ENCODE measurements around the gene SOBP.
A peak's percentile ranks its signal among the peaks of the same experiment; 100 is the strongest.

The SOBP gene

DNA sequence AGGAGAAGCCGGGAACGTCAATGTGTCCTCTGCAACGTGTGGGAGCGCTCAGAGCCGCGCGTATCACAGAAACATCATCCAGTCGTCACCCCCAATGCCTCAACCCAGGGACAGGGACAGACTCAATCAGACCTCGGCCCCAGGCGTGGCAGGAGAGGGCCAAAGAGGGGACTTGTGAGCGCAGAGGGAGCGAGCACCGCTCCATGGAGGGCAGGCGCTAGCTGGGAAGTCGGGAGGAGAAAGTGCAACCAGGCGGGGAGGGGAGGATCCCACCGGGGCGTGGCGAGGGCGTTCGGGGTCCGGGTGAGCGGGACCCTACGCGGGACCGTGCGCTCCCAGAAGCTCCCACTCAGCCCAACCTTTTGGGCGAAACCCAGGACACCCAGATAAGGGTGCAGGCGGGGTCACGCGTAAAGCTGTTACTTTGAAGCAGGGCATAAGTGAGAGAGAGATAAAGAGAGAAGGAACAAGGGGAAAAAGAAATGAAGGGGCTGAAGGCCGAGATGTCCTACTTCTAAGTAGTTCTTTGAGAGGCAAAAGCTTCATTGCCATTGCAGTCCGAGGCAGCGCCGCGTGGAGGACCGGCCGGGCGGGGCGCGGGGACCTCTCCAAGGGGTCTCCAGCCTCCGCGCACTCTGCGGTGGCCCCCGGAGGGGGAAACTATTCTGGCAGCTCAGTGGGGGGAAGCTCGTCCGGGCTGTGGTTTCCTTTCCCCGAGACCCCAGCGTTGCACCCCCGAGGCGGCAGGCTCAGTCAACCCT is 862 bp upstream of the SOBP start:
- peak; percentile 51 for DNase-seq (ENCODE audit: low spot score)
- in situ Hi-C loops (cut with MboI; ENCODE audit: low pct_unique_long_range_greater_than_20kb, low sequenced_read_pairs, unreplicated experiment), result no loop called here
- TF ChIP-seq, protein P1, sequence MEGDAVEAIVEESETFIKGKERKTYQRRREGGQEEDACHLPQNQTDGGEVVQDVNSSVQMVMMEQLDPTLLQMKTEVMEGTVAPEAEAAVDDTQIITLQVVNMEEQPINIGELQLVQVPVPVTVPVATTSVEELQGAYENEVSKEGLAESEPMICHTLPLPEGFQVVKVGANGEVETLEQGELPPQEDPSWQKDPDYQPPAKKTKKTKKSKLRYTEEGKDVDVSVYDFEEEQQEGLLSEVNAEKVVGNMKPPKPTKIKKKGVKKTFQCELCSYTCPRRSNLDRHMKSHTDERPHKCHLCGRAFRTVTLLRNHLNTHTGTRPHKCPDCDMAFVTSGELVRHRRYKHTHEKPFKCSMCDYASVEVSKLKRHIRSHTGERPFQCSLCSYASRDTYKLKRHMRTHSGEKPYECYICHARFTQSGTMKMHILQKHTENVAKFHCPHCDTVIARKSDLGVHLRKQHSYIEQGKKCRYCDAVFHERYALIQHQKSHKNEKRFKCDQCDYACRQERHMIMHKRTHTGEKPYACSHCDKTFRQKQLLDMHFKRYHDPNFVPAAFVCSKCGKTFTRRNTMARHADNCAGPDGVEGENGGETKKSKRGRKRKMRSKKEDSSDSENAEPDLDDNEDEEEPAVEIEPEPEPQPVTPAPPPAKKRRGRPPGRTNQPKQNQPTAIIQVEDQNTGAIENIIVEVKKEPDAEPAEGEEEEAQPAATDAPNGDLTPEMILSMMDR (IDR thresholded peaks at IDR 0.05; ENCODE audit: extremely low read depth, insufficient read depth, missing control alignments), result no peak

DNA sequence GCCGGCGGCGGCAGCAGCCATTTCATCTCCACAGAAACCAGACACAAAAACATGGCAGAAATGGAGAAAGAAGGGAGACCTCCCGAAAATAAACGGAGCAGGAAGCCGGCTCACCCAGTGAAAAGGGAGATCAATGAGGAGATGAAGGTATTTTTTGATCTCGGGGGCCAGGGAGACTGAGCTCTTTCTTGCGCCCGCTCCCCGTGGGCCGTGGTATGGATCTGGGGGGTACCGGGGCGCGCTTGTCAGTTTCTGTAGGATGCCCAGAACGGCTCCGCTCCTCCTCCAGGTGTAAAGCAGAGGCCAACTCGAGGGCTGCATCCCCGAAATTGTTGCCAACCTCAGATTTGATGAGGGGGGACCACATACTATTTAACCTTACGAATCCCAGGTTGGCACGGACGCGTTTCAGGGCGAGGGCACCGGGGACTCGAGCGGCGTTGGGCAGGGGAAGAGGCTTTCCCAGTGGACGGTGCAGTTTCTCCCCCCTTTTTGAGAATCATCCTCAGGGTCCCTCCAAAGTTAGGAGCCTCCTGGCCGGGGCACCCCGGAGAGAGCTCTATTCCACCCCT is 735 bp downstream of the SOBP start:
- peak; percentile 44 for DNase-seq (ENCODE audit: low spot score)
- in situ Hi-C loops (cut with MboI; ENCODE audit: low pct_unique_long_range_greater_than_20kb, low sequenced_read_pairs, unreplicated experiment), result no loop called here
- TF ChIP-seq, protein P1 (IDR thresholded peaks at IDR 0.05; ENCODE audit: extremely low read depth, insufficient read depth, missing control alignments), result no peak

DNA sequence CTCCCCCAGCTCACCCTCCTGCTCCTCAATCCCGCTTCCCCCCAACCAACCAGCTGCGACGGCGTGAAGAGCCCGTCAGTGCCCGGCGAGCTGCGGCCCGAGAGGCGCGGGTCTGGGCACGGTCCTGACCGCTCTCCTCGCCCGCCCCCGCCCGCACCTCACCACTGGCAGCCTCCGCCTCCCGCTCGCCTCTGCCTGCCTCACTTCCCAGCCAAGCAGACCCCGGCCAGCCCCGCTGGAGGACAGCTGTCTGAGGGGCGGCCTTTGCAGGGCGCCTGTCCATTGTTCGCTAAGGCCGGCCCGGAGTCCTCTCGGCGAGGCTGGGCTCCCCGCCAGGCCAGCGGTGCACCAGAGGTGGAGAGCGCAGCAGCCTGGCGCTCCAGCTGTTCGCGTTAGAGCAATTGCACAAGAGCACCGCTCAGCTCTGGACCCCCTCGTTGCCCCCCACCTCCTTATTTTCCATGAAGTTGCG is 1.3 kb downstream of the SOBP start:
- TF ChIP-seq, protein P1 (IDR thresholded peaks at IDR 0.05; ENCODE audit: extremely low read depth, insufficient read depth, missing control alignments), result no peak
- in situ Hi-C loops (cut with MboI; ENCODE audit: low pct_unique_long_range_greater_than_20kb, low sequenced_read_pairs, unreplicated experiment), result no loop called here
- peak; percentile 31 for DNase-seq (ENCODE audit: low spot score)

DNA sequence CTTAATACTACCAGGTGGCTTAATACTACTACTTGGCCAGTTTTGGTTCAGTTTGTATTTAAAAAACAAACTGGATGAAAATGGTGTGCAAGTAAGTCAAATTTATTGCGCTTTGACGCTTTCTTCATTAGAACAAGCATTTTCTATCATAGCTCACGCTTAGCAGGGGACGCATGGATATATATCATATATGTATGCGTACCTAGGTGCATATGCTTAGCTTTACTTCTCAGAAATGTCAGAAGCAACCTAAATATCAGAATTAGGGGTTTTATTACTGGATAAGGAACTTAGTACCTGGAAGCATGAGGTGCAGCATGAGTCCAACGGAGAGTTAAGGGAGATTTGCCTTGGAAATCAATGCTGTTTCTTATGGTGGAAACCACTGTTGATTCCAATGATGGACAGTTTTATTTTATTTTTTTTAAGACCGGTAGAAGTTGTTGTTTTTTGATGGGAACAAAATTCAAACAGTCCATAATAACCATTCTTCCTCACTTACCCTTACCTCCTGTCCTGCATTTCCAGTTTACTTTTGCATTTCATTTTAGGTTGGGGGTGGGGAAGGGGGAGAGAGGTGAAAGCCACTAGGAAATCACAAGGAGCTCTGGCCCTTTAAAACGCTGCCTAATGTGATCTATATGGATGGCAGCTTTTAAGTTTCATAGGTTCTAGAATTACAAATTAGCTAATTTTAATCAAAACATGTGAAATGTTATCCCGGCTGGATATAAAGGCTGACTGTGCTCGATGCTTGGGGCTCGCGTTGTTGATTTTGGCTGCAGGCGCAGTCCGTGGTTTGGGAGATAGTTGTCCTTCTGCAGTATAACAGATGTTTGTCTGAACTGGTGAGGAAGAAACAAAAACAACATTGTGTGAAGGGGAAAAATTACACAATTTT is 2.1 kb downstream of the SOBP start:
- TF ChIP-seq, protein P1 (IDR thresholded peaks at IDR 0.05; ENCODE audit: extremely low read depth, insufficient read depth, missing control alignments), result no peak
- in situ Hi-C loops (cut with MboI; ENCODE audit: low pct_unique_long_range_greater_than_20kb, low sequenced_read_pairs, unreplicated experiment), result no loop called here
- DNase-seq (ENCODE audit: low spot score), result no peak

DNA sequence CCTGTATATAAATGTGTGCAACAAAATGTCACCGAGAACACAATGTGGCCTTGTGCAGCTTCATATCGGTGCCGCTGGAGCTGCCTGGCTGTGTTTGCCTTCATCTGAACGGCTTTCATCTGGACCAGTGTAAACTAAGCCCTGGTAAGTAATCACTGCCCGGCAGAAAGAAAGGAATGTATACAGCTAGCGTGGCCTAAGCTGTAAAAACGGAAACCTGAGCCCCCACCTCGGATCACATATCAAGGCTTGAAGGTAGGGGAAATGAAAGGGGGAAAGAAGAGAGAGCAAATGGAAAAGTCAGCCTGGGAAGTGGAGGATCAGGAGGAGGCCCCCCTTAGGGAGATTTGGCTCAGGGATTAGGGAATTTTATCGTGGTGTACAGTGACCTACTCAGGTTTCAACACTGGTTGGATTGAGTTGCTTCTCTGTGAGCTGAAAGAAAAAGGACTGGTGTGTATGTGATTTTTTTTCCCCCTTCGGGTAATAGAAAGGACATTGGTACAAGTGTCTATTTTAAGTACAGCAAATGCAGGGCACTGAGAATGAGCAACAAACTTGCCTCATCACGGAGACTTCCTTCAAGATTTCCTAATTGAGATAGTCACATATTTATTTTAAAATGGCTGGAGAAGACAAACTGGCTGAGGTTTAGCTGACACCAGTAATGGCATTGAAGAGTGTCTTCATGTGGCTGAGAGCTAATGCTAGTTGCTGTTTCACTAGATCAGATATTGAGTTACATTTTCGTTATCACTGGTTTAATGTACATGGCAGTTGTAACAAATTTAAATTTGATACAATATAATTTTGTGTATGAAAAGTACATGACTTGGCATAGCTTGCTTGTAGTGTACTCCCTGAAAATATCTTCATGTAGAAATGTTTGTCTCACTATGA is 3.5 kb downstream of the SOBP start:
- DNase-seq (ENCODE audit: low spot score), result no peak
- TF ChIP-seq, protein P1 (IDR thresholded peaks at IDR 0.05; ENCODE audit: extremely low read depth, insufficient read depth, missing control alignments), result no peak
- in situ Hi-C loops (cut with MboI; ENCODE audit: low pct_unique_long_range_greater_than_20kb, low sequenced_read_pairs, unreplicated experiment), result no loop called here

Data from GM13977 (cell line).